Psoas muscle (tissue), 8 donors: ENCODE results near the gene C1orf122. TPM values are rescaled to one million over a fixed set of nuclear protein-coding genes. Genes with fewer than 3 reads are reported as not detected.

ENCODE experiments used
- ATAC-seq, 4 donors: fragments of 200-7000 bp; cut with Tn5 transposase; one replicate each; pipeline ENCODE4 v1.9.1; 2020; ENCODE audit warnings: moderate library complexity in 3 of 4, mild to moderate bottlenecking in 2 of 4
- DNase-seq, 2 donors: peaks; one replicate each; pipeline ENCODE4 v3.0.0-alpha.2; 2020
- H3K27ac ChIP-seq: fragments of 200-600 bp; one replicate; pipeline ENCODE4 v1.8.0; 2022
- H3K27me3 ChIP-seq, 3 donors: fragments of 200-600 bp in 1 of 3; one replicate each; pipeline versions ENCODE4 v1.6.1 to v1.8.0; 2013 to 2022; ENCODE audit warnings: low read length in 2 of 3, mild to moderate bottlenecking in 2 of 3, moderate library complexity in 1 of 3; ENCODE audit not compliant: insufficient read depth in 3 of 3
- H3K36me3 ChIP-seq, 2 donors: fragments of 200-600 bp in 1 of 2; one replicate each; pipeline versions ENCODE4 v1.6.1 to v1.8.0; 2013 to 2022; ENCODE audit warnings: low read depth in 1 of 2, mild to moderate bottlenecking in 1 of 2, moderate library complexity in 1 of 2; ENCODE audit not compliant: insufficient read depth in 1 of 2
- H3K4me1 ChIP-seq: fragments of 200-600 bp; one replicate; pipeline ENCODE4 v1.8.0; 2022
- H3K4me3 ChIP-seq: fragments of 200-600 bp; one replicate; pipeline ENCODE4 v1.8.0; 2022; ENCODE audit warnings: mild to moderate bottlenecking
- H3K9me3 ChIP-seq: fragments of 200-600 bp; one replicate; pipeline ENCODE4 v1.8.0; 2022
- CTCF ChIP-seq: fragments of 200-600 bp; IDR thresholded peaks from one replicate; pipeline ENCODE4 v1.8.0; 2022; ENCODE audit warnings: antibody characterized with exemption
- WGBS, 3 donors: extraction: QIAGEN DNeasy Blood & Tissue Kit; methylation state at CpG; one replicate each; pipeline versions ENCODE4 v1.1.6 to v1.1.7; 2013; 5-methylcytosine and 5-hydroxymethylcytosine counted together
- intact Hi-C, 2 donors: fragments of 100-400 bp; cut with DNase I; formaldehyde crosslinking; loops; one replicate each; pipeline versions ENCODE4 v1.11.0 to v1.14.2; 2022
- polyA plus RNA-seq, 3 donors: library from polyadenylated mRNA; stranded (reverse); fragments of 200-250 nt; gene quantifications; one replicate each; pipeline ENCODE4 v1.2.3, GENCODE V29; 2013
- total RNA-seq, 4 donors: library from RNA; stranded (reverse); fragmentation: NEBNext Ultra II Directional in 2 of 4; extraction: Animal tissue kit (Norgen Biotek cat#: 25700) in 2 of 4; gene quantifications; one replicate each; pipeline versions ENCODE4 v1.2.1 to v1.2.4, GENCODE V29; 2021 to 2023
- donor health status: healthy with polysubstance abuse.
- donor health status: DM: no; HTN: no; CAD: no; lungs with moderate emphysema.
- donor health status: Bipolar disorder and iron deficiency.
- donor health status: healthy.
- donor health status: DM: yes; HTN: yes; CAD: no.
- donor health status: DM: no; HTN: no; CAD: no.
- donor health status: DM: no; HTN: no; CAD: no.
- donor health status: DM: yes; HTN: yes; CAD: no.

Gene C1orf122
- total and polyA plus RNA-seq, 7 donors = 26.6 to 109 (median 32.1) TPM

- Histone ChIP-seq H3K4me1 (peaks cover 16% of the 10 kb centered on the region), H3K9me3 (no peaks in the 10 kb centered on the region), H3K27ac (no peak overlapping the region), H3K27me3 (peaks cover 0 to 2% (median 0%) of the 10 kb centered on the region in 3 donors), H3K36me3 (peaks cover 0 to 8% of the 10 kb centered on the region in 2 donors), H3K4me3 (peak overlapping the region; percentile 65)
- ATAC-seq = peak in 2 of 4 donors; percentile 9 to 25
- intact Hi-C loops = no loop called here
- WGBS, 3 donors = 27 to 36% (median 27%) methylated on average over 29 to 36 of the region's 36 CpGs
- DNase-seq = no peak
- TF ChIP-seq CTCF = no peak
Measured at GRCh38 chr1:37792943-37793686, 14.5 kb upstream of the C1orf122 start.

GRCh38 chr1:37793773-37794371 lies 13.7 kb upstream of the C1orf122 start, which contains the start of gene MANEAL:
Gene MANEAL, plus strand, starts transcription at chr1:37793847. Its CDS starts 336 bp downstream, at chr1:37794183.
- Histone ChIP-seq H3K36me3 (peaks cover 0 to 8% of the 10 kb centered on the region in 2 donors), H3K27me3 (no peaks in the 10 kb centered on the region), H3K9me3 (no peaks in the 10 kb centered on the region), H3K4me1 (peaks cover 16% of the 10 kb centered on the region), H3K4me3 (peak within 1 kb of the TSS; percentile 65), H3K27ac (no peak within 1 kb of the TSS)
- no peak for TF ChIP-seq CTCF
- WGBS, 3 donors = 0 to 1% (median 1%) methylated on average over 34 to 81 of the region's 82 CpGs
- ATAC-seq (peak; percentile 72 to 86 (median 78)), DNase-seq (peak; percentile 50 to 76)
- intact Hi-C loops = no loop called here

GRCh38 chr1:37794372-37795339 lies 12.9 kb upstream of the C1orf122 start:
- H3K4me3 ChIP-seq = peak overlapping the region; percentile 65
- DNase-seq = no peak
- H3K9me3 ChIP-seq = no peaks in the 10 kb centered on the region
- no peak overlapping the region for H3K27ac ChIP-seq
- no peak for ATAC-seq
- intact Hi-C loops = no loop called here
- H3K4me1 ChIP-seq = peaks cover 16% of the 10 kb centered on the region
- no peaks in the 10 kb centered on the region for H3K27me3 ChIP-seq
- WGBS, 3 donors = 12 to 18% (median 15%) methylated on average over 31 to 59 of the region's 59 CpGs
- no peak for TF ChIP-seq CTCF
- H3K36me3 ChIP-seq = peaks cover 0 to 15% of the 10 kb centered on the region in 2 donors

GRCh38 chr1:37795340-37796125 lies 12.1 kb upstream of the C1orf122 start:
- intact Hi-C loops = no loop called here
- peak; percentile 53 to 74 for DNase-seq
- Histone ChIP-seq H3K9me3 (no peaks in the 10 kb centered on the region), H3K27ac (no peak overlapping the region), H3K4me1 (peaks cover 16% of the 10 kb centered on the region), H3K27me3 (no peaks in the 10 kb centered on the region), H3K36me3 (peaks cover 0 to 22% of the 10 kb centered on the region in 2 donors), H3K4me3 (peak overlapping the region; percentile 65)
- WGBS, 3 donors = 24 to 30% (median 26%) methylated on average over 22 of the region's 22 CpGs
- no peak for TF ChIP-seq CTCF
- peak; percentile 53 to 82 (median 70) for ATAC-seq
